AG10803 (cell line): ENCODE measurements around the gene PAQR4.

Experiments
- DNase-seq: peaks from one replicate; pipeline ENCODE4 v3.0.0; 2010; ENCODE audit warnings: low read depth
- H3K4me3 ChIP-seq: 2 replicates; pipeline ENCODE4 v1.5.1; 2011; ENCODE audit warnings: mild to moderate bottlenecking, low read length, control low read depth
- CTCF ChIP-seq: conservative IDR thresholded peaks from 2 replicates; pipeline ENCODE4 v1.5.1; 2011; ENCODE audit warnings: mild to moderate bottlenecking, low read length, control low read depth, inconsistent platforms

Gene PAQR4

GRCh38 chr16:3001316-3001715, 32.2 kb downstream of the PAQR4 start:
- H3K4me3 ChIP-seq, result no peak overlapping the region
- no peak for DNase-seq
- TF ChIP-seq CTCF, result no peak

GRCh38 chr16:3003582-3004270, 34.6 kb downstream of the PAQR4 start:
- peak; percentile 98 for DNase-seq
- TF ChIP-seq CTCF, result peak; percentile 39
- no peak overlapping the region for H3K4me3 ChIP-seq

GRCh38 chr16:3004319-3004718, 35.2 kb downstream of the PAQR4 start:
- H3K4me3 ChIP-seq, result no peak overlapping the region
- DNase-seq, result no peak
- TF ChIP-seq CTCF, result no peak

- no peak for TF ChIP-seq CTCF
- DNase-seq, result no peak
- H3K4me3 ChIP-seq, result peak overlapping the region; percentile 27
Measured at GRCh38 chr16:3004781-3005284, 35.7 kb downstream of the PAQR4 start.

GRCh38 chr16:3007059-3007956, 38.2 kb downstream of the PAQR4 start:
- no peak for DNase-seq
- no peak overlapping the region for H3K4me3 ChIP-seq
- TF ChIP-seq CTCF, result no peak

- DNase-seq, result no peak
Measured at GRCh38 chr16:3007957-3008689, 39.0 kb downstream of the PAQR4 start.

More at GRCh38 chr16:3007957-3008689, 39.0 kb downstream of the PAQR4 start:
- no peak overlapping the region for H3K4me3 ChIP-seq
- no peak for TF ChIP-seq CTCF
